Hematopoietic multipotent progenitor cell treated with erythropoietin and hydrocortisone succinate and interleukin-3 and kit ligand, for 6 days (in vitro differentiated cells): ENCODE data around the gene PCTP.
A peak's percentile ranks its signal among the peaks of the same experiment; 100 is the strongest.

Source experiments
- DNase-seq: peaks from one replicate; pipeline ENCODE4 v3.0.0-alpha.2; 2015

The PCTP gene

GRCh38 chr17:55811536-55811935 lies 60.7 kb downstream of the PCTP start:
- no peak for DNase-seq

GRCh38 chr17:55812323-55812722 lies 61.5 kb downstream of the PCTP start:
- DNase-seq, result no peak

DNA sequence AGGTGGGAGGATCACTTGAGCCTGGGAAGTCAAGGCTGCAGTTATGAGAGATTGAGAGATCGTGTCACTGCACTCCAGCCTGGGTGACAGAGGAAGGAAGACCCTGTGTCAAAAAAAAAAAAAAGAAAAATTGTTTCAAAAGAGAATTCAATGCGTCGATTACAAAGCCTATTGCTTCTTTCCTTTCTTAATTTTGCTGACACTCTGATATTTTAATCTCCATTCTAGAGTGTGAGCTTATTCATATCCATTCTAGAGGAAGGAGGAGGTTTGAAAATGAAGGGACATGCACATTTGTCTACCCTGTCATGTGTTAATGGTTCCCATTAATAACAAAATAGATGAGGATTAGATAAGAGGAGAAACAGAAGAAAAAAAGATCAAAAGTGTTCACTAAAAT lies 63.1 kb downstream of the PCTP start:
- DNase-seq, result no peak

- DNase-seq, result no peak
These were observed 63.5 kb downstream of the PCTP start for GRCh38 chr17:55814377-55814776.

DNA sequence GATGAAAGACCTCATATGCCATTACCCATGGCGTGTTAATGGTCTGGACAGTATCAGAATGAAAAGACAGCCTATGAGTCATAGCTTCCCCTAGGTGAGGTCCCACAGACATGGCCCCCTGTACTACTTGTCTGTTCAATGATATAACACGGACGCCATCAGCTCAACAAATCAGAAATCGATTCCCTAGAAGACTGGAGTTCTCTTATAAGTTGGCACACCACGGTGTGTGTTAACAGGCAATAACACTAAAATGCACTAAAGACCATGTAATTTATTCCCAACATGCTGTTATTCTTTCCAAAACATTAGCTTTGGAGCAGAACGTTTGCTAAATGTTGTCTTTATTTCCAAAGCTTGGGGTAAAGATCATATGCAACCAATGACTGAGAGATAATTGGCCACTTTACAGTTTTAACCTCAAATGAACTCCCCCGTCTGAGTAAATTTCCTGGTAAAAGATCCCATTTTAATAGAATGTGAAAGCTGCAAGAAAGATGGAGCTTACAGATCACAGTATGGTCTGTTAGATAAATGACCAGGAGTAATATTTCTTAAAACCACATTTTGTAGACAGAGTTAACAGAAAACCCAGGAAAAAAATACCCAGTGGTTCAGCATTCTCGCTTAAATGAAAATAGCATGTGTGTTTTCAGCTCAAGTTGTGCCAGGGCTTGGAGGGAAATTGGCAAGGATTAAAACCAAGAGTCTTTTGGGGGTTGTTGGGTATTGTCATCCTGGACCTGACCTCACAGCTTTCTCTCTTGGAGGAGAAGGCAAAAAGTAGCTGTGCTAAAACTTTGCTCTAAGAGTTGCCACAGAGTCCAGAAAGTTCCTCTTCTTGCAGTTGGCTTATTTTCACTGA lies 65.9 kb downstream of the PCTP start:
- DNase-seq, result peak; percentile 68

GRCh38 chr17:55817397-55817709 lies 66.5 kb downstream of the PCTP start:
- DNase-seq, result no peak

DNA sequence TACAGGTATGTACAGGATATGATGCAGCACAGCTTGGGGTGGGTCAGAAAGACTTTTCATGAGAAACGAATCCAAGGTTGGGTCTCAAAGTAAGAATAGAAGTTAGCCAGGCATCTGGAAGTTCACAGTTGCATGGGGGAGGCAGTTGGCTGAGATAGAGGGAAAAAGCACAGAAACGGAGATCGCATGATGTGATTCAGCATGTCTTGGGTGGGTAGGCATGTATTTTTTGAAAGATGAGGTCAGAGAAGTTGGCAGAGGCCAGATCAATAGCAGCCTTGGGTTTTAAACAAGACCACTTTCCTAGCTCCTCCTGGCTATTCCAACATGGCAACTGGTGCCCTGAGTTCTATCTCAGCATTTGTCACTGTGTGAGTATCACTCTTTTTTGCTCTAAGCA lies 67.2 kb downstream of the PCTP start:
- no peak for DNase-seq

DNA sequence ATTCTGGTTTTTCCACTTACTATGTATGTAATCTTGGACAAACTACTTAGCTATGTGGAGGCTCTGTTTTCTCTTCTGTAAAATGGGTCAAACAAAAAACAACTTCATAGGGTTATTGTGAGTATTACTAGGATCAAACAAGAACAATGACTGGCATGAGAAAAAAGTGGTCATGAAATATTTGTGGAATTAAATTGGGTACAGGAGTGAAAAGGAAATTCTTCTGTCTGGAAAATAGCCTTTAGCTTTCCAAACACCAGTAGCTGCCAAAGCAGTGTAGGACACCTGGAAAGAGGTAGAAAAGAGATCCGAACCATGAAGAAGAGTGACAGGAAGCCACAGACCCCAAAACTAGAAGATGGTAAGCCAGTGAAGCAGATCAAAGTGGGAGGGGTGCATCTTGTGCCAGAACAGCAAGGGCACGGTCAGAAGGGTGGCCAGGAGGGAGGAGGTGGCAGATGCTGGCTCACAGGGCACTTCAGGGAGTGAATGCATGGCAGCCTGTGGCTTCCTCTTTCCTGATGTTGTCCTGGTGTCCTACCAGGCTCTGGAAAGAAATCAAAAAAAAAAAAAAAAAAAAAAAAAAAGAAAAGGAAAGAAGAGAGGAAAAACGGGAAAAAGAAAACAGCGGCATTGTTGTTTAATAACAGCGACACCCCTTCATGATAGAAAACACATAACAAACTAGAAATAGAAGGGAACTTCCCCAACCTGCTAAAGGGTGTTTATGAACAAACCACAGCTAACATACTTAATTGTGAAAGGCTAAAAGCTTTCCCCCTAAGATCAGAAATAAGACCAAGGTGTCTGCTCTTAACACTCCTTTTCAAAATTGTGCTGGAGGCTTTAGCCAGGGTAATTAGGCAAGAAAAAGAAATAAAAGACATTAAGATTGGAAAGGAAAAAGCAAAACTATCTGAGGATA lies 67.9 kb downstream of the PCTP start:
- no peak for DNase-seq

DNA sequence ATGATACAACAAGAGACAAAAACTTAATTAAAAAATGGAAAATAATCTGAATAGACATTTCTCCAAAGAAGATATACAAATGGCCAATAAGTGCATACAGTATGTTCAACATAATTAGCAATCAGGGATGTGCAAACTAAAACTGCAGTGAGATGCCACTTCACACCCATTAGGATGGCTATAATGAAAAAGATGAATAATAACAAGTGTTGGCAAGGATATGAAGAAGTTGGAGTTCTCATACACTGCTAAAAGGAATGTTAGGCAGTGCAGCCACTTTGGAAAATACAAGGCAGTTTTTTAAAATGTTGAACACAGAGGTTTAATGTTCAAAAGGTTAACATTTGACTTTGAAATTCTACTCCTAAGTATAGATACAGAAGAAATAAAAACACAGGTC lies 69.8 kb downstream of the PCTP start:
- DNase-seq, result no peak

DNA sequence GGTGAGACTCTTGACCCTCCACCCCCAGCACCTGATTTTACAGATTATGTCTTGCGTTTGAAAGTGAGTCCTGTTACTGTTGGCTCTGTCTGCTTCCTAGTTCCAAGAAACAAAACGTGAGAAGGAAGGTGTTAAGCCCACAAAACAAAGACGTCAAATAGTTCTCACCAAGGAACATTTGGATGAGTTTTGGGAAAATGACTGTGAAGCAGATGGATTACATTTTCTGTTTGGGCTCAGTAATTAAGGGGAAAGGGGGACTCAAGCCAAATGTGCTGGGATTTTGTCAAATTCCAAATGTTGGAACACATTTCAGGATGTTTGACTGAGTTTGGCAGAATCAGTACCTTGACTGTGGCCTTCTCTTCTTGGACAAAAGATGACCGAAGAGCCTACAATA lies 71.2 kb downstream of the PCTP start:
- DNase-seq, result no peak

GRCh38 chr17:55825213-55825612 lies 74.4 kb downstream of the PCTP start:
- DNase-seq, result peak; percentile 25
